GM12873 (cell line): ENCODE results near the gene WNT3A.

Experiments used
- CTCF ChIP-seq: IDR thresholded peaks from 2 replicates; pipeline ENCODE4 v1.5.1; 2012; ENCODE audit warnings: low read depth, mild to moderate bottlenecking, moderate library complexity, low read length, control low read depth; ENCODE audit not compliant: insufficient read depth; ENCODE audit errors: missing control alignments

The WNT3A gene

GRCh38 chr1:228082214-228082917, 75.6 kb downstream of the WNT3A start, which contains the start of gene ARF1:
Gene ARF1 (plus strand): TSS chr1:228082708. CDS start chr1:228097115, 14,407 bp downstream.
- no peak for TF ChIP-seq CTCF

- TF ChIP-seq CTCF, result no peak
These were observed 76.4 kb downstream of the WNT3A start for GRCh38 chr1:228082918-228083870.

GRCh38 chr1:228083871-228084278, 77.1 kb downstream of the WNT3A start:
- no peak for TF ChIP-seq CTCF

GRCh38 chr1:228084325-228084724, 77.5 kb downstream of the WNT3A start:
- TF ChIP-seq CTCF, result no peak

GRCh38 chr1:228084797-228085196, 78.0 kb downstream of the WNT3A start:
- no peak for TF ChIP-seq CTCF

GRCh38 chr1:228085287-228085951, 78.6 kb downstream of the WNT3A start:
- TF ChIP-seq CTCF, result no peak
